Activated CD4-positive, alpha-beta T cell treated with anti-CD3 and anti-CD28 coated beads, Interleukin-10, Interleukin-2, amounts not matched to agents 100 ng/mL and 50 ng/mL, durations not matched to agents 16 hours and 8 hours (primary cell): ENCODE data around the gene MRPL28.
"Not testable (repeated sequence)": the region's sequence is repeated elsewhere in the genome, so short reads cannot be mapped to it uniquely, and the experiment has no call there.

Experiments
- DNase-seq: peaks from one replicate; pipeline ENCODE4 v3.0.0-alpha.2; 2020

Gene MRPL28

DNA sequence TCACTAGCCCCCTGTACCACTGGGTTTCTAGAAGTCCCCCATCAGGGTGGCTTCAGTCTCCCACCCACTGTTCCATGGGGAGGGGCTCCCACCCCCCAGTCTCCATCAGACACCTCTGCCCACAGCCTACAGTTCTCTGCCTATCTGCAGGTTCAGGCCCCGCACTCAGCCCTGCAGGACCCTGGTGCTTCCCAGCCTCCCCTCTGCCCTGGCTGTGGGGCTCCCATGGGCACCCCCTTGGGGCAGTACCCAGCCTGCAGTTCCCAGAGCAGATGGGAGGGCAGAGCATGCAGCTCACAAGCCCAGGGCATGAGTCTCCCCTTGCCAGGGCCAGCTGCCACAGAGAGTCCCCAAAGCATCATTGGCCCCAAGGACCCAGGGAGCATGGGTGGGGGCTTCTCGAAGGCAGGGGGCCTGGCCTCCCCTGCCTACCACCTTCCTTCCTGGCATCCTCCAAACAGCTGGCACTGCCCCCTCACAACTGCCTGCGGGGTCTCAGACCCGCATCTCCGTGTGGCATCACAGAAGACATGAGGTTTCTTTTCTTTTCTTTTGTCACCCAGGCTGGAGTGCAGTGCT, 2.8 kb upstream of the MRPL28 start:
- no peak for DNase-seq

DNA sequence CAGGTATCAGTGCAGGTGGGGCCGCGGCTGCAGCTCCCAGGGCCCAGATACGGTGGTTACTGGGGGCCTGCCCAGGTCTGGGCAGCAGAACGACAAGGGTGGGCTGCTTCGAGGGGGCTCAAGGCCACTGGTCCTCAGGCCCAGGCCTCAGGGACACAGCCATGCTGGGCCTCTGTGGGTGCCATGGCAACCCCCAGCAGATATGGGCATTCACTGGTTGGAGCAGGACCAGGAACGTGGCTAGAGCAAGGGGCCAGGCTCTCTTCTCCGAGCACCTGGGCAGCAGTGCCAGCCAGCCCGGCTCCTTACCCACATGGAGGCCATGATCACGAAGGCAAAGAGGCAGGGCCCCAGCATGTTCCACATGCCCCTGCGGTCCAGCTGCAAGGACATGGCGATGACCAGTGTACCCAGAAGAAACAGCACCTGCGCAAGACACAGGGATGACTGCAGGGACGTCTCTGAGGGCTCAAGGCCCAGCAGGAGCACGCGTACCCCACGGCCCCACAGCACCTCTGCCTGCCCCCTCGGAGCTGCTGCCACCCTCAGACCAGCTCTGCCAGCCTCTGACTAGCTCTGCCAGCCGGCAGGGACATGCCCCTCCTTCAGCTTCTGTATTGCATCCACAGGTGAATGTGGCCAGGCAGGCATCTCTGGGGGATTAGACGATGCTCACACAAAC, 2.1 kb upstream of the MRPL28 start:
- no peak for DNase-seq

DNA sequence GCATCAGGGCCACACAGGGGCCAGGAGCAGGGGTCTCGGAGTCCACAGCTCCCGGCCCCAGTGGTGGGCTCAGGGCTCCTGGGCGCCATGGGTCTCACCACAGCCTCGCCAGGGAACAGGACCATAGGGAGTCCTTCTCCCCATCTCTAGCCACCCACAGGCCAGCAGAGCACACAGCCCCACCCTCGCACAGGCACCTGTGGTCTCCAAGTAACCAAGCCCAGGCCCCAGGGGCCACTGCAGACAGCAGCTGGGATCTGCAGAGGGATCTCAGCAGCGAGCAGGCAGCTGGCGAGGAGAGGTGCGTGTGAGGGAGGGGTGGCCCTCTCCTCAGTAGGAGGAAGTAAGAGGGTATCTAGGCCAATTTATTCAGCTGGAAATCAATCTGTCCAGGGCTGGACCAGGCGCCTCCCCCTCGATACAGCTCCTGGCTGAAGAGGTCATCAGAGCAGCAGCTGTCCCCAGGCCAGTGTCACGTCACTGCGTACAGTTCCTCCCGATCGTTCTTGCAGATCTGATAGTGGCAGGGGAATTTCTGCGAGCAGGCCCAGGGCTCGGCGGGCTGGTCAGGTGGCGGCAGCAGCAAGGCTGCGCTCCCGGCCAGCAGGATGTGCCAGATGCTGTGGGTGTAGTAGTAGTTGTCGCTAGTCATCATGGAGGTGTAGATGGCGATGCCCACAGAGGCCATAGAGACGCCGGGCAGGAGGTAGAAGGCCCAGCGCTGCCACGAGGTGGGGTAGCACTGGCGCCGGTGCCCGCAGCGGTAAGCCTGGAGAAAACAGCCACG, 1.4 kb upstream of the MRPL28 start:
- no peak for DNase-seq

DNA sequence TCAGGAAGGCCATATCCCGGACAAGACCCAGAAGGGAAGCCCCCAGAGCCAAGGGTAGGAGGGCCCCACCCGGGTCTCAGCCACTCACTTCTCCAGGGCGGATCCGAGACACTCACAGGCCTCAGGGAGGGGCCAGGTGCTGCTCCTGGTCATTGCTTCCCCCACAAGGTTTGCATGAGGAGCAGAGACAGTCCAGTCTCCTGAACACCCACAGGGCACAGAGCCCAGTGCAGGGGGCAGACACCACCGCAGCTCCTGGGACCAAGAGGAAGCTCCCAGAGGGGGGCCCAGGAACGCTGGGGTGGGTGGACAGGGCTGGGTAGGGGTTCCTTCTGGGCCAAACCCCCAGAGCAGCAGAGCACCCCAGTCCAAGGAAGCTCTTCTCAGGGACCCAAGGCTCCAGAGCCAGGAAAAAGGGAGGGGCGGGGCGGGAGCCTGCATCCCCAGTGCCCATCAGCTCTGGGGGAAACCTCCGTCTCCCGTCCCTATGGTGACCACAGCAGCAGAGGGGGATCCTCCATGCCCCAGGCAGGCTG, 709 bp upstream of the MRPL28 start:
- DNase-seq = no peak

DNA sequence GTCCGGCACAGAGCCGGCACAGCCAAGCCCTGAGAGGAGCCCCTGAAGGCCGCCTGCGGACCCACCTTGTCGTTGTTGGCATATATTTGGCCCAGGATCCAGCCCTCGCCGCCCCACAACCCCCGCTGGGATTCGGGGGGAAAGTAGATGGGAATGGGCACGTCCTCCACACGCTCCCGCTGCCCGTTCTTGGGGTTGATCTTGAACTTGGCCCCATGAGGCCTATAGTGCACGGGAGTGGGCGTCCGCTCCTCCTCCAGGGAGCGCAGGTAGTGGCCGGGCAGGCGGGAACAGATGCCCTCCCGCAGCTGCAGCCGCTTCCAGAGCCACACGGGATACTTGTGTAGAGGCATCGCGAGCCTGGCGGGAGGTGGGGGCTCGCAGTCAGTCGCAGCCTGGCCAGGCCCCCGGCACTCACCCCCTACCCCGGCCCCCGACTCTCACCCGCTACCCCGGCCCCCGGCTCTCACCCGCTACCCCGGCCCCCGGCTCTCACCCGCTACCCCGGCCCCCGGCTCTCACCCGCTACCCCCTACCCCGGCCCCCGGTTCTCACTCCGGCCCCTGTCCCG, 387 bp downstream of the MRPL28 start:
- DNase-seq = no peak

DNA sequence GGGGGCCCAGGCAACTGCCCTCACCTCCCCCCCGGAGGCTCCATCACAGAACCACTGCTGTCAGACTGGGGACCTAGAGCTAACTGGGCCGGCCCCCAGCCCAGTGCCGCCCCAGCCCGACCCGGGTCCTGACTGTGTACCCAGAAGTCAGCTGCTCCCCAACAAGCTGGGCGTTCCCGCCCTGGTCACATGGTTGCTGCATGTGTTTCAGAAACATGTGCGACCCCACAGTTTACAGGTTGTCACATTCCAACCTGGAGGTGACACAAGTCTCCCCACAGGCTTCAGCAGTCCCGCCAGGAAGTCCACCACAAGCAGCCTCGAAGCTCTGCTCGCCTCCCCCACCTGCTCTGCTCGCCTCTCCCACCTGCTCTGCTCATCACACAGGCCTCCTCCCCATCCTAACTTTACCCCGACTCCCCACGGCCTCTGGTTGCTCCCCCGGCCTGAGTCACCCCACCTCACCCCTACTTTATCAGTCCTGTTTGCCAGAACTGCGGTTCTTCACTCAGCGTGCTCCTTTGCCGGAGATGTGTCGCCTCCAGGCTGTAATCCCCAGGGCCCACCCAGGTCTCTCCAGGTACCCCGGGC, 968 bp downstream of the MRPL28 start:
- no peak for DNase-seq

DNA sequence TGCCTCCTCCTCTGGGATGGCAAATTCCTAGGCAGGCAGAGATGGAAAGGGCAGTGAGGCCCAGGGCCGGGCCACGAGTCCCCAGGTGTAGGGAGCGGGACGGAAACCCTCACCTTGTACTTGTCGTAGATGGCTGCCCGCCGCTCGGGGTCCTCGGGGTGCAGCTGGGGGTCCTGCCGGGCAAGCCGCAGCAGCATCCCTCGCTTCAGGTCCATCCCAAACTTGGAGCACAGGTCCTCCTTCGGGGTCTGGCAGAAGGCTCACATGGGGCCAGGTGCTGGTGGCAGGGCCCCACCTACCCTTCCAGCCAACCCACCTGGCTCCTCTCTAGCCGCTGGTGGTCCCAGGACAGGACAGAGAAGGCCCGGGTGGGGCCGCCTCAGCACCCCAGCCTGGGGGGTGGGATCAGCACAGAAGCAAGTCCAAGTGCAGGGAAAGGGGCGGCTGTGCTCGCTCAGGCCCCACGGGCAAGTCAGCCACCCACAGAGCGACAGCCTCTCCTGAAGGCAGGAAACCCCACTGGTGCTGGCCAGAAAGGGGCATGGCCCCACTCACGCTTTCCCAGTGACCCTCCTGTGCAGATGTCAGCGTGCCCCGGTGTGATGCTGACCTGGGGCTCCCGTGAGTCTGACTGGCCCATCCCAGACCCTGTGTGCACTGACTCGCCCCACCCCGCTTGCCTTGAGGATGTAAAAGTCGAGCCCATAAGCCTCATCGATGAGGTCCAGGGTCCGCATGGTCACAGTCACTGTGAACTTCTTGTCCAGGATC, 1.8 kb downstream of the MRPL28 start:
- DNase-seq = no peak

DNA sequence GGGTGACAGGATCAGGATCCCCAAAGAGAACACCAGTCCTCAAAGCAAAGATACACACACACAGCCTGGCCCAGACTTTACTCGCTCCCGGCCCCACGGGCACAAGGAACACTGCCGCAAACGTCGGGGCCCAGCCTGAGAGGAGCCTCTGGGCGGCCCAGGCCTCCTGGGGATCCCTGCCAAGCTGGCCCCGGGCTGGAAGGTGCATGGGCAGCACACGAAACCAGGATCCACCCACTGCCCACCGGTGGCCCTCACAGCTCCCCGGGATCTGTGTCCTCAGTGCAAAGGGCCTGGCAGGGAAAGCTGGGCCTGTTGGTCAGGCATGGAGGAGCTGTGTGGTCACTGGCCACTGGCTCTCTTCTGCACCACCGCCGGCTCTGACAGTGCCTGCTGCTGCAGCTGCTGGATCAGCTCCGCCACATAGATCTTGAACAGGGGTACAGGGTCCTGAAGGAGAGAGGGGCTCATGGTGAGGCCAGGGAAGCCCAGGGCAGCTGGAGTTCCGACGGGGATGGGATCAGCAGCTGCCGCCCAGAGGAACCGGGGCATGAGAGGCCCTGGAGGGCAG, 2.9 kb downstream of the MRPL28 start:
- DNase-seq = no peak

DNA sequence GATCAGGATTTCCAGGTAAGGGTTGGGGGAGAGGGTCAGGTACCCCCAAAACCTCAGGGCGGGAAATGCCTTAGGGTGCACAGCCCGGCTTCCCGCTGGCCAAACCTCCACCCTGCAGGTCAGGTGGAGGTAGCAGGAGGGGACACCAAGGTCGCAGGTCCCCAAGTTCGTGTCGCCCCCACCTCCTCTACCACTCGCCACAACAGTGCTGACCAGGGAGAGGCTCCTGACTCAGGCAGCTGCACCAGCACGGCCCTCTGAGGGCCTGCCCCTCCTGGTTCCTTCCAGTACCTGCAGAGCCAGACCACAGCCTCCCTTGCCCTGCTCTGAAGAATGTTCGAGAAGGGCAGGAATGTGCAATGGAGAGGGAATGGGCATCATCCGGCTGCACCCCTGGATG, 3.9 kb downstream of the MRPL28 start:
- DNase-seq = no peak

DNA sequence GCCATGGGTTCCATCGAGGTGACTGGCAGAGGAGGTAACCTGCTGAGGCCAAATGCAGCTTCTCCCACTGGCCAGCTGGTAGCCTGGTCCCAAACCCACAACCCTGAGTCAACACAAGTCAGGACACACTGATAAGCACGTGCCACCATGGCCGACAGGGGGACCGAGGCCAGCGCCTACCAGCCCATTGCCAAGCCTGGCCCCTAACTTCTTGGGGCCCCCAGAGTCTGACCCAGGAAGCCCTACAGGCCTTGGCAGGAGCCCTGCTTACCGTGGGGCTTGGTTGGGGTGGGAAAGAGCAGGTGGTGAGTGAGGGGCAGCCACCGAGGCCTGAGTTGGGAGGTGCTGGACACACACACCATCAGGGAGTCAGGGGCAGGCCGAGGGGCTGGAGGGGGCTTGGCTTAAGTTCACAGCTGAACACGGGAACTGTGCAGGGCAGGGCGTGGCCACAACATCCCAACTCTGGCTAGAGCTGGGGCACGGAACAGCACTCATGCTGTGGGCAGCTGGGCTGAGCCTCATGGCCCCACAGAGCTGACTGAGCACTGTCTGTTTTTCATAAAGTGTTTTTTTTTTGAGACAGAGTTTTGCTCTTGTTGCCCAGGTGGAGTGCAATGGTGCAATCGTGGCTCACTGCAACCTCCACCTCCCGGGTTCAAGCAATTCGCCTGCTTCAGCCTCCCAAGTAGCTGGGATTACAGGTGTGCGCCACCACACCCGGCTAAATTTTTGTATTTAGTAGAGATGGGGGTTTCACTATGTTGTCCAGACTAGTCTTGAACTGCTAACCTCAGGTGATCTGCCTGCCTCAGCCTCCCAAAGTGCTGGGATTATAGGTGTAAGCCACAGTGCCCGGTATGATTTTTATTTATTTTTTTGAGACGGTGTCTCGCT, 5.5 kb downstream of the MRPL28 start:
- DNase-seq = no peak

DNA sequence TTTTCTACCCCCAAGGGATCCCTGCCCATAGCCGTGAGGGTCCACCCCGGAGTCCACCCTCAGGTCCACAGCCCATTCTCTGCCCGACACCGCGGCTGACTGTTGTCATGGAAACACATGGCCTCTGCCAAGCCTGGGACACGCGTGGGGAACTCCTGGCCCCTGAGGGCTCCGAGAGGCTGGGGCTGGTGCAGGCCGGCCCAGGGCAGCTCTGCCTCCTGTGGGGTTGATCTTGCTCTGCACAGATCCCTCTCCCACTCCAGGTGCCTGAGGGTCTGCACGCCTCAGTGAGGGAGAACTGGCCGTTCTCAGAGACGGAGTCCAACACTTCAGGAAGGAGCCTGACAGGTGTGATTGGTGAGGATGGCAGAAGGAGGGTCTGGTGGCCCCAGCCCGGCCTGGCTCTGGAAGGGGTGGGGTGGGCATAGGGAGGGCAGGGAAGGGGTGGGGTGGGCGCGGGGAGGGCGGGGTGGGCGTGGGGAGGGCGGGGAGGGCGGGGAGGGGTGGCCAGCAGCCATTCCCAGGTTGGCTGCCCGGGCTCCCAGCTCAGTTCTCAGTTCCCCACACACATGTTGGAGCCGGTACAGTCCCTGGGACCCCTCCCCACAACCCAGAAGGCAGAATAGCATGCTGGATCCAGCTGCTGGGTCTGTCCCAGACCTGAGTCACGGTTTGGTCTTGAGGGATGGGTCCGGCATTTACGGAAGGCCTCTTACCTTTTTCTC, 6.4 kb downstream of the MRPL28 start:
- DNase-seq = no peak

DNA sequence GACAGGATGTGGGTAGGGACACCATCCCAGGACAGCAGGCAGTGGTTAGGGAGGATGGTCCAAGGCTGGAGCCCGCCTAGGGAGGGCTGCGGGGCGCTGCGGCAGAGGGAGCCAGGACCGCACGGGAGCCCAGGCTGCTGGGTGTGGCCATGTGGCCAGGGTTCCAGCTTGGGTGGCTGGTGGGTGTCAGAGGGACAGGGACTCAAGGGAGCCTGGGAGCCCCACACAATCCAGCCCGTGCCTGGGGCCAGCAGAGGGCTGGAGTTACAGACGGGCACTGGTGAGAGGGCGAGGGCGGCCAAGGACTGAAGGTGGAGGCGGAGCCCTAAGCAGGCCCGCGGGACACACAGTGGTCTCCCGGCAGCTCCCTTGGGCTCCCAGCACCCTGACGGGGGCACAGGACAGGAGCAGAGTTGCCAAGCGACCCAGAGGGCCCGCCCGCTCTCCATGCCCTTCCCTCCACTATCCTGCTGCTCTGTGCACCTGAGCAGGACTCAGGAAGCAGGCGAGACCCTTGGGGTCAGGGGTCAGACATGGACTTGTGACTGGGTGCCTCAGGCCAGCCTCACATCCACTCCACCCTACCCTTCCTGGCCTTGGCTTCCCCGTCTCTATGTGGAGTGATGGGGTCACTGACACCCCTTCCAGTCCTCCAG, 7.1 kb downstream of the MRPL28 start:
- DNase-seq = no peak

DNA sequence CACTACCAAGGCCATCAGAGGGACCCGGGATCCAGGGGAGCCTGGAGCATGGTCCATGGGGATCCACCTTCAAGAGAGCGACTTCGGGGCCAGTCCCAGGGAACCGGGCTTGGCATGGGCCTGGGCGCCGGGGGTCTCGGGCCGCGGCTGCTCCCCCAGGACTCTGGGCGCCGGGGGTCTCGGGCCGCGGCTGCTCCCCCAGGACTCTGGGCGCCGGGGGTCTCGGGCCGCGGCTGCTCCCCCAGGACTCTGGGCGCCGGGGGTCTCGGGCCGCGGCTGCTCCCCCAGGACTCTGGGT, 7.7 kb downstream of the MRPL28 start:
- DNase-seq = not testable (repeated sequence)

DNA sequence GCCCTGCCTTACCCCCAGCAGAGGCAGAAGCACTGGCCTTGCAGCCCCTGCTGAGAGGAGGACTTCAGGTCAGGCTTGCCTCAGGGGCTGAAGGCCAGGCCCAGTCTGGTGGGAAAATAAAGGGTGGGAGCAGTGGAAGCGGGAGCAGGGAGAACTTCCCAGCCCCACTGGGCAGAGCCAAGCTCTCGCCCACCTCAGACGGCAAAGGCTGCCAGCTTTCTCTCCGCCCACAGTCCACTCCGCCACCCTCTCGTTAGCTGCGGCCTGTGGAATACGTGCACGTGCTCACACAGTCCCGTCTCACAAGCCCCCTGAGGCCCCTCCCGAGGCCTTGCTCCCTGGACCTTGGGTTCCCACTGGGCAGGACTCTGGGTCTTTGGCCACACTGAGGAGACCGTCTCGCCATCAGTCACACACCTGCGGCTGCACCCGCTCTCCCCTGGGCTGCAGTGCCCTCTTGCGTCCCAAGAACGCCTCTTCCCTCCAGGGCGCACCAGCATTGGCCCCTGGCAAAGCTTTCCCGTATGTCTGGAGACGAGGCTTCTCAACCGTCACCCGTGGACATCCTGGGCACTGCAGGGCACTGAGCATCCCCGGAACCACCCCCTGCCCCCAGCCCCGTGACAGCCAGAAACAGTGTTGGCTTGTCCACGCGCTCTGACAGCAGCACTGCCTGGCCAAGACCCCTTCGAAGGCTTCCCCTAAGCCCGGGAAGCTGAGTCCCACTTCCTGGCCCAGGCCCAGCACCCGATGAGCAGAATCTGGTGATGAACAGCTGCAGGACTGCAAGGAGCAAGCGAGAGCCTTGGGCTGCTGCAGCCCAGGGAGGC, 8.3 kb downstream of the MRPL28 start:
- peak; percentile 82 for DNase-seq

DNA sequence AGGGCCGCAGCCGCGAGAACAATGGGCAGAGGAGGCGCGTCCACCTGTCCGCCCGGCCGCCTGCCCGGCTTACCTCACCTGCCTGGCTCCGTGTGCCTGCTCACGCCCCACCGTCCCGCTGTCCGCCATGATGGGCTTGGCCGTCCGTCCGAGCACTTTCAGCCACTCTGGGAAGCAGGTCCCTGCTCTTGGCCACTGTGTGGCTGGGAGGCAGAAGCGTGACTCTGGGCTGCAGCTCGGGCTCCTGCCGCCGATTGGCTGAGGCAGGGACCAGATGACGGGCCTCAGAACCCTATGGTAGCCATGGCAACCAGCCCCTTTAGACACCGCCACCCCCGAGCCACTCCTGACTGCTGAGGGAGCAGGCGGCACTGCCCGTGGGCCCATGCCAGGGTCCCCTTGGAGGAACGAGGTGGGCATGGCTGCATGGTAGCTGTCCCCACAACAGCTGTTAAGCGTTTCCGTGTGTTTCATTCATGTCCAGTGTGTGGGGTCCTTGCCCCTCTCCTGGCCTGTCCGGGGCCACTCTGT, 8.9 kb downstream of the MRPL28 start:
- no peak for DNase-seq

DNA sequence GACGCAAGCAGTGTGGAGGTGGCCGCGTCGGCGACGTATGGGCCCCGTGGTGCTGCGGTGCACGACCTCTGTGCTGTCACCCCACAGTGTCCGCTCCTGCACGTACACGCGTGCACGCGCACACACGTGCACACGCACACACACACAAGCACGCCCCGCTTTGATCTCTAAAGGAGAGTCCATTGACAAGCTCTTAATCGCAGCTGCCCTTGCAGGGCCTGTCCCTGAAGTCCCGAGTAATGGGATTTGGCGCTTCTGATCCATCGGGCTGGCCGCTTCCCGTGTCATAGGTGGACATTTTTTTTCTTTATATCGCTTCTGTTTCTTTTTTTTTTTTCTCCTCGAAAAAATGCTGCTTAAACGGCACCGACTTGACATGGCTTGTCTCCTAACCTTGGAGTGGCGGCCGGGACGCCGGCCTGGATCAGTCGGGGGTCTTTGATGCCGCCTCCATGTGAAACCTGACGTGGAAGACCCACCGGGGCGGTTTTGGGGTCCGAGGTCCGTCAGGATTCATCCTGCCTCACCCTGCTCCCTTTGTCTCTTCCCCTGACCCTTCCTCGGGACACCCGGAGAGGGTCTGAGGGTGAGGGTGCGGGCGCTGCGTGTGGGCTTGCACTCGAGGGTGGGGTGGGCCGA, 9.5 kb downstream of the MRPL28 start:
- no peak for DNase-seq

DNA sequence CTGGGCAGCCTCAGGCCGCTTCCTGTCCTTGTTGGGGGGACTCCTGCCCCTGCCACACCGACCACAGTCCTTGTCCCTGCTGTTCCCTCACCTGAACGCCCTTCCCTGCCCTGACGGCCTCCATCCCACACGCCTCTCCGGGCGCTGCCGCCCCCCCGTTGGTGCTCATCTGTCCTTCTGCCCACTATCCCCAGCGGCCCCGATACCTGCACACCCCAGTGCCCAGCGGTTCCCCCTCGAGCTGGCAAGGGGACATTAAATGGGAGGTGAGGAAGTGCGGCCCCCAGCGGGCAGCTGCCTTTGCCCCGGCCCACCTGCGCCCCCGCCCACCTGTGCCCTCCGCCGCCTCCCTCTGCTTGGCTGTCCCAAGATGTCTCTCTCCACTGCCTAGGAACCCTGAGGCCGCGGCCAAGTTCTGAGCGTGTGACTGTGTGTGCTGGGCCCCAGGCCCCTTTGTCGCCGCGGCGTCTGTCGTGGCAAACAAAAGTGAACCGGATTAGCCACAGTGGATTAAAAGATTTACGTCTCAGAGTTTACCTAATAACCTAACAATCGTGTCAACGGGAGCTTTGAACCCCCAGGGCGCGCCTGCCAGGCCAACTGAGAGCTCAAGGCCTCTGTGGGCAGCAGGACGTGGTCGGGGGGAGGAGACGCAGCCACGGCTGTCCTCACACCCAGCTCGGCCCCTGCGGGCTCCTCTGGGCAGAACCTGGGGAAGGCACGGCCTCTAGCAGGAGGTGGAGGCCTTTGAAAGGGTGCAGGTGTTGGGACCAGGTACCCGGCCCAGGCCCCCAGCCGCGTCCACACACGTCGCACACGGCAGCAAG, 10.3 kb downstream of the MRPL28 start:
- DNase-seq = no peak
